HG02870 (cell line): ENCODE measurements around the gene CYSTM1.
A peak's percentile ranks its signal among the peaks of the same experiment; 100 is the strongest.
"Not testable (repeated sequence)": the region's sequence is repeated elsewhere in the genome, so short reads cannot be mapped to it uniquely, and the experiment has no call there.

ENCODE experiments used
- ATAC-seq: cut with Tn5 transposase; IDR thresholded peaks from one replicate; pipeline ENCODE4 v1.9.1; 2021; ENCODE audit warnings: mild to moderate bottlenecking, moderate library complexity; ENCODE audit not compliant: unreplicated experiment

Gene CYSTM1

GRCh38 chr5:140175367-140176030 is 511 bp downstream of the CYSTM1 start:
- ATAC-seq, result peak; percentile 35

GRCh38 chr5:140176031-140176387 is 1.0 kb downstream of the CYSTM1 start:
- no peak for ATAC-seq

GRCh38 chr5:140178086-140178410 is 3.1 kb downstream of the CYSTM1 start:
- no peak for ATAC-seq

- no peak for ATAC-seq
Measured at GRCh38 chr5:140178482-140179116, 3.6 kb downstream of the CYSTM1 start.

- no peak for ATAC-seq
Measured at GRCh38 chr5:140181002-140181483, 6.1 kb downstream of the CYSTM1 start.

- ATAC-seq, result no peak
Measured at GRCh38 chr5:140181525-140181924, 6.5 kb downstream of the CYSTM1 start.

- no peak for ATAC-seq
Measured at GRCh38 chr5:140182075-140182711, 7.2 kb downstream of the CYSTM1 start.

- ATAC-seq, result no peak
Measured at GRCh38 chr5:140182803-140183367, 7.9 kb downstream of the CYSTM1 start.

- ATAC-seq, result no peak
Measured at GRCh38 chr5:140185409-140185808, 10.4 kb downstream of the CYSTM1 start.

GRCh38 chr5:140186267-140186671 is 11.3 kb downstream of the CYSTM1 start:
- no peak for ATAC-seq

GRCh38 chr5:140189253-140189652 is 14.3 kb downstream of the CYSTM1 start:
- no peak for ATAC-seq

GRCh38 chr5:140189977-140190871 is 15.2 kb downstream of the CYSTM1 start:
- no peak for ATAC-seq

- no peak for ATAC-seq
Measured at GRCh38 chr5:140190872-140191218, 15.9 kb downstream of the CYSTM1 start.

GRCh38 chr5:140192715-140193430 is 17.9 kb downstream of the CYSTM1 start:
- ATAC-seq, result no peak

GRCh38 chr5:140194662-140195061 is 19.7 kb downstream of the CYSTM1 start:
- ATAC-seq, result no peak

- no peak for ATAC-seq
Measured at GRCh38 chr5:140196115-140196814, 21.3 kb downstream of the CYSTM1 start.

- no peak for ATAC-seq
Measured at GRCh38 chr5:140197023-140197422, 22.0 kb downstream of the CYSTM1 start.

- ATAC-seq, result not testable (repeated sequence)
Measured at GRCh38 chr5:140198915-140199314, 23.9 kb downstream of the CYSTM1 start.

GRCh38 chr5:140202078-140202477 is 27.1 kb downstream of the CYSTM1 start:
- no peak for ATAC-seq

GRCh38 chr5:140202610-140203009 is 27.6 kb downstream of the CYSTM1 start:
- ATAC-seq, result no peak
